ENCODE data around the gene DNAAF8. TPM values are rescaled to one million over a fixed set of nuclear protein-coding genes. Genes with fewer than 3 reads are reported as not detected.

Gene DNAAF8
- total RNA-seq, 1 donor from 2014 or later: 1.2 TPM

DNA sequence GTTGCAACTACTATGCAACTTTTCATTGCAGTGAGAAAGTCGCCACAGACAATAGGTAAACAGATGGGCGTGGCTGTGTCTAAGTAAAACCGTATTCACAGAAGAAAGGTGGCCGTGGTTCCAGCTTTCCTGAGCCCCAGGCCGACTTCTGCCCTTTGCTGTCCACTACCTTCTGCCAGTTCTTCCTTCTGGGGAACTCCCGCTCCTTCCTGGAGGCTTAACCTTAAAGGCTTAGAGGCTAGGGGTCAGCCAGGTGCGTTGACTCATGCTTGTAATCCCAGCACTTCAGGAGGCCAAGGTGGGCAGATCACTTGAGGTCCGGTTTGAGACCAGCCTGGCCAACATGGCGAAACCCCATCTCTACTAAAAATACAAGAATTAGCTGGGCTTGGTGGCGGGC is 55.9 kb downstream of the DNAAF8 start:
- Mint-ChIP-seq H3K4me1 (ENCODE audit: unreplicated experiment) (no peaks in the 10 kb centered on the region), H3K27ac (ENCODE audit: unreplicated experiment) (no peak overlapping the region), H3K36me3 (ENCODE audit: unreplicated experiment) (no peaks in the 10 kb centered on the region), H3K9me3 (ENCODE audit: unreplicated experiment) (no peaks in the 10 kb centered on the region), H3K4me3 (ENCODE audit: unreplicated experiment) (no peak overlapping the region), H3K27me3 (ENCODE audit: unreplicated experiment) (no peaks in the 10 kb centered on the region)
- no peak for DNase-seq (ENCODE audit: extremely low spot score, unreplicated experiment)
- TF ChIP-seq, protein P1, sequence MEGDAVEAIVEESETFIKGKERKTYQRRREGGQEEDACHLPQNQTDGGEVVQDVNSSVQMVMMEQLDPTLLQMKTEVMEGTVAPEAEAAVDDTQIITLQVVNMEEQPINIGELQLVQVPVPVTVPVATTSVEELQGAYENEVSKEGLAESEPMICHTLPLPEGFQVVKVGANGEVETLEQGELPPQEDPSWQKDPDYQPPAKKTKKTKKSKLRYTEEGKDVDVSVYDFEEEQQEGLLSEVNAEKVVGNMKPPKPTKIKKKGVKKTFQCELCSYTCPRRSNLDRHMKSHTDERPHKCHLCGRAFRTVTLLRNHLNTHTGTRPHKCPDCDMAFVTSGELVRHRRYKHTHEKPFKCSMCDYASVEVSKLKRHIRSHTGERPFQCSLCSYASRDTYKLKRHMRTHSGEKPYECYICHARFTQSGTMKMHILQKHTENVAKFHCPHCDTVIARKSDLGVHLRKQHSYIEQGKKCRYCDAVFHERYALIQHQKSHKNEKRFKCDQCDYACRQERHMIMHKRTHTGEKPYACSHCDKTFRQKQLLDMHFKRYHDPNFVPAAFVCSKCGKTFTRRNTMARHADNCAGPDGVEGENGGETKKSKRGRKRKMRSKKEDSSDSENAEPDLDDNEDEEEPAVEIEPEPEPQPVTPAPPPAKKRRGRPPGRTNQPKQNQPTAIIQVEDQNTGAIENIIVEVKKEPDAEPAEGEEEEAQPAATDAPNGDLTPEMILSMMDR (IDR thresholded peaks at IDR 0.05): no peak

DNA sequence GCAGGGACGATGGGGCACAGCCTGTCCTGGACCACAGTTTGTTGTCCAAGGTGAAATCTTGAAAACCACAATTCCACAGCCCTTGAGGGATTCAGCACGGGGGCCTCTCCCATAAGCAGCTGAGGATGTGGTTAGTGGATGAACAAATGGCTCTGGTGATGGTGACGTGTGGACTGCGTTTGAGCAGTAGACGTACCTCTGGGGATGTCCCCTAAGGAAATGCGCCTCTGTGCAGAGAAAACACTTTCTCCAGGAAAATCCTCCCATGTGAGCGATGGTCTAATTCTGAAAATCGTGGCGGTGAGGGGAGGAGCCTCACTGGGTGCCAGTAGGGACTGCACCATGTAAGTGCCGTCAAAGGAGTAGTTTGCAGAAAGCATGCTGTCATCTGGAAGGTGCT is 56.5 kb downstream of the DNAAF8 start:
- Mint-ChIP-seq H3K27ac (ENCODE audit: unreplicated experiment) (no peak overlapping the region), H3K4me1 (ENCODE audit: unreplicated experiment) (no peaks in the 10 kb centered on the region), H3K27me3 (ENCODE audit: unreplicated experiment) (no peaks in the 10 kb centered on the region), H3K36me3 (ENCODE audit: unreplicated experiment) (no peaks in the 10 kb centered on the region), H3K4me3 (ENCODE audit: unreplicated experiment) (no peak overlapping the region), H3K9me3 (ENCODE audit: unreplicated experiment) (no peaks in the 10 kb centered on the region)
- TF ChIP-seq, protein P1 (IDR thresholded peaks at IDR 0.05): no peak
- no peak for DNase-seq (ENCODE audit: extremely low spot score, unreplicated experiment)

DNA sequence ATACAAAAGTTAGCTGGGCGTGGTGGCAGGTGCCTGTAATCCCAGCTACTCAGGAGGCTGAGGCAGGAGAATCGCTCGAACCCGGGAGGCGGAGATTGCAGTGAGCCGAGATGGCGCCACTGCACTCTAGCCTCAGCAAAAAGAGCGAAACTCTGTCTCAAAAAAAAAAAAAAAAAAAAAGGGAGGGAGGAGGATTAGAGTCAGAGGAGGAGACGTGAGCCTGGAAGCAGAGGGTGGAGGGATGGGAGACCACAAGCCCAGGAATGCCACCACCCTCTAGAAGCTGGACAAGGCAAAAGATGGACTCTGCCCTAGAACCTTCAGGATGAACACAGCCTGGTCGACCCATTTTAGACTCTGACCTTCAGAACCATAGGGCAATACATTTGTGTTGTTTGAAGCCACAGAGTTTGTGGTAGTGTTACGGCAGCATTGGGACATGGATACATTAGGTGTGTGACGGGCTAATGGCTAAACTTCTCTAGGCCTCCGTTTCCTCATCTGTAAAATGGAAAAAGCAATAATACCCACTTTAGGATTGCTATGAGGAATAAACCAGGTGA is 58.7 kb downstream of the DNAAF8 start:
- TF ChIP-seq, protein P1 (IDR thresholded peaks at IDR 0.05): no peak
- no peak for DNase-seq (ENCODE audit: extremely low spot score, unreplicated experiment)
- Mint-ChIP-seq H3K4me3 (ENCODE audit: unreplicated experiment) (no peak overlapping the region), H3K9me3 (ENCODE audit: unreplicated experiment) (no peaks in the 10 kb centered on the region), H3K27ac (ENCODE audit: unreplicated experiment) (no peak overlapping the region), H3K36me3 (ENCODE audit: unreplicated experiment) (no peaks in the 10 kb centered on the region), H3K27me3 (ENCODE audit: unreplicated experiment) (no peaks in the 10 kb centered on the region), H3K4me1 (ENCODE audit: unreplicated experiment) (no peaks in the 10 kb centered on the region)

DNA sequence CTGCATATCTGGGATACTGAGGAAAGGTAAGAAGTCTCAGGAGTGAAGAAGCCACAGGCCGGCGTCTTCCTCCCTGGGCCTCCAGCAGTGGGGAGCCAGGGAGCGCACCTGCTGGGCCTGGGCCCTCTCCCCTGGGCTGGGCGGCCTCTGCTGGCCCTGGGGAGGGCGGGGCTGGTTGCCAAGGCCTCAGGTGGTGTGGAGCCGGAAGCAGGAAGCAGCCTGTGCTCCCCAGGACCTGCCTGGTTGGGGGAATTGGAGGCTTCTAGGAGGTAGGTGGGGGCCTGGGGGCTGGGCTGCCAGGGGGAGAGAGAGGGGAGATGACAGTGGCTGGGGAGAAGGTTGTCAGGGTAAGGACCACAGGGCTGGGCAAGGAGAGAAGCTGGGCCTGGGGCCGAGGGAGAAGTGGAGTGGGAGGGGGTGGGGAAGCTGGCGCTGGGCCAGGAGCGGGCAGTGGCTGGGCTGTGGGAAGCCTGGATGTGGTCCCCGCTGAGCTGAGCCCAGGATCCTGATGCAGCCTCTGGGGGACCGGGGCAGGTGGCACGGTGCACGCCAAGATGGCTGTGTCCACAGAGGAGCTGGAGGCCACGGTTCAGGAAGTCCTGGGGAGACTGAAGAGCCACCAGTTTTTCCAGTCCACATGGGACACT is 61.0 kb downstream of the DNAAF8 start, which contains the start of gene SMIM22:
Gene SMIM22 (plus strand): TSS at position 189 of the 647 bp plus-strand sequence. CDS start 366 bp downstream, at position 555.
- no peaks in the 10 kb centered on the region for H3K36me3 Mint-ChIP-seq (ENCODE audit: unreplicated experiment)
- no peak within 1 kb of the TSS for H3K27ac Mint-ChIP-seq (ENCODE audit: unreplicated experiment)
- no peaks in the 10 kb centered on the region for H3K9me3 Mint-ChIP-seq (ENCODE audit: unreplicated experiment)
- TF ChIP-seq, protein P1 (IDR thresholded peaks at IDR 0.05): no peak
- no peaks in the 10 kb centered on the region for H3K4me1 Mint-ChIP-seq (ENCODE audit: unreplicated experiment)
- no peaks in the 10 kb centered on the region for H3K27me3 Mint-ChIP-seq (ENCODE audit: unreplicated experiment)
- H3K4me3 Mint-ChIP-seq (ENCODE audit: unreplicated experiment): no peak within 1 kb of the TSS
- no peak for DNase-seq (ENCODE audit: extremely low spot score, unreplicated experiment)

DNA sequence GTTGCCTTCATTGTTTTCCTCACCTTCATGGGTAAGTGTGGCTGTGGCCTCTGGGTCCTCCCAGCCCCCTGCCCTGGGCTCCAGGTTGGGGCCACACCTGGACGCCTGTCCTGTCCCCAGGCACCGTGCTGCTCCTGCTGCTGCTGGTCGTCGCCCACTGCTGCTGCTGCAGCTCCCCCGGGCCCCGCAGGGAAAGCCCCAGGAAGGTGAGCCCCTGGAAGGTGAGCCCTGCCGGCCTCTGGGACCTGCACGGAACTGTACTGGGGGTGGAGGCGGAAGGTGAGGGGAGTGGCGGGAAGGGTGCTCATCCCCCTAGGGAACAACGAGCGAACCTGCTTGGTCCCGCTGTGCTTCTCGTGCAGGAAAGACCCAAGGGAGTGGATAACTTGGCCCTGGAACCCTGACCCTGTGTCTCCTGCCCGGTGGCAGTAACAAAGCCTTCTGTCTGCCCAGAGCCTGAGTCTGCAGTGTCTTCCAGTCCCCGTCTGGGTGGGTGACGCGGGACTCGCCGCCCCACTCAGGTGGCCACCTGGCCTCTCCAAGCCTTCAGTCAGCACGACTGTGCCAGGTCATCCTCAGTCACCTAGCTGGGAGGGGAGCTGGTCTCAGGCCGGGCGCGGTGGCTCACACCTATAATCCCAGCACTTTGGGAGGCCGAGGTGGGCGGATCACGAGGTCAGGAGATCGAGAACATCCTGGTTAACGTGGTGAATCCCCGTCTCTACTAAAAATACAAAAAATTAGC is 61.7 kb downstream of the DNAAF8 start:
- no peak overlapping the region for H3K4me3 Mint-ChIP-seq (ENCODE audit: unreplicated experiment)

More for the DNA sequence above, 61.7 kb downstream of the DNAAF8 start:
- TF ChIP-seq, protein P1 (IDR thresholded peaks at IDR 0.05): no peak
- H3K9me3 Mint-ChIP-seq (ENCODE audit: unreplicated experiment): no peaks in the 10 kb centered on the region
- peaks cover 2% of the 10 kb centered on the region for H3K4me1 Mint-ChIP-seq (ENCODE audit: unreplicated experiment)
- DNase-seq (ENCODE audit: extremely low spot score, unreplicated experiment): no peak
- H3K36me3 Mint-ChIP-seq (ENCODE audit: unreplicated experiment): no peaks in the 10 kb centered on the region
- H3K27ac Mint-ChIP-seq (ENCODE audit: unreplicated experiment): no peak overlapping the region
- no peaks in the 10 kb centered on the region for H3K27me3 Mint-ChIP-seq (ENCODE audit: unreplicated experiment)
